ENCODE data around the gene IRGQ. TPM values are rescaled to one million over a fixed set of nuclear protein-coding genes. Genes with fewer than 3 reads are reported as not detected.

The IRGQ gene
- total and polyA plus RNA-seq, 2 donors from 2014 or later: 9.5 to 24.2 TPM

DNA sequence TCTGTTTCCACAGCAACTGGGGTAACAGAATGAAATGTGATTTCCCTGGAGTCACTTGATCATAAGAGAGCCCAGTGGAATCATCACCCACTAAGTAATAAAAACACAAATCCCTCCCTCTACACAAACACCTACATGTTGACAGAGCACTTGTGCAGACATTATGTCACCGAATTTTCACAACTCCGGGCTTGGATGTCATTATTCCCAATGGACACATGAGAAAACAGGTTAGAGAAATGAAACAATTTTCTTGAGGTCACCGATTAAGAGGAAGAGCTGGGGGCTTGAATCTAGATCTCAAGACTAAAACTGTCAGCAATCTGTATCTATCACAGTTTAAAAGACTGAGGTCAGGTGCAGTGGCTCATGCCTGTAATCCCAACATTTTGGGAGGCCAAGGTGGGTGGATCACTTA lies 23.8 kb downstream of the IRGQ start:
- Histone ChIP-seq H3K27ac (ENCODE audit: low read depth in 2 of 2, low read length in 2 of 2) (no peak overlapping the region), H3K9me3 (ENCODE audit: control insufficient read depth in 2 of 3, insufficient read depth in 1 of 3, low read length in 3 of 3) (no peaks in the 10 kb centered on the region), H3K36me3 (ENCODE audit: control insufficient read depth in 2 of 3, insufficient read depth in 3 of 3, low read length in 3 of 3) (peaks cover 0 to 6% (median 0%) of the 10 kb centered on the region in 3 donors), H3K27me3 (ENCODE audit: control insufficient read depth, insufficient read depth, low read length) (no peaks in the 10 kb centered on the region), H3K9ac (ENCODE audit: low read length in 3 of 3) (no peak overlapping the region), H3K4me1 (ENCODE audit: control insufficient read depth in 2 of 3, insufficient read depth in 2 of 3, low read depth in 1 of 3, low read length in 3 of 3) (peaks cover 0 to 8% (median 5%) of the 10 kb centered on the region in 3 donors), H3K4me3 (ENCODE audit: low read length in 3 of 3) (no peak overlapping the region)
- intact Hi-C loops (cut with DNase I): no loop called here
- no peak for FAIRE-seq
- no peak for DNase-seq
- TF ChIP-seq, protein P1, sequence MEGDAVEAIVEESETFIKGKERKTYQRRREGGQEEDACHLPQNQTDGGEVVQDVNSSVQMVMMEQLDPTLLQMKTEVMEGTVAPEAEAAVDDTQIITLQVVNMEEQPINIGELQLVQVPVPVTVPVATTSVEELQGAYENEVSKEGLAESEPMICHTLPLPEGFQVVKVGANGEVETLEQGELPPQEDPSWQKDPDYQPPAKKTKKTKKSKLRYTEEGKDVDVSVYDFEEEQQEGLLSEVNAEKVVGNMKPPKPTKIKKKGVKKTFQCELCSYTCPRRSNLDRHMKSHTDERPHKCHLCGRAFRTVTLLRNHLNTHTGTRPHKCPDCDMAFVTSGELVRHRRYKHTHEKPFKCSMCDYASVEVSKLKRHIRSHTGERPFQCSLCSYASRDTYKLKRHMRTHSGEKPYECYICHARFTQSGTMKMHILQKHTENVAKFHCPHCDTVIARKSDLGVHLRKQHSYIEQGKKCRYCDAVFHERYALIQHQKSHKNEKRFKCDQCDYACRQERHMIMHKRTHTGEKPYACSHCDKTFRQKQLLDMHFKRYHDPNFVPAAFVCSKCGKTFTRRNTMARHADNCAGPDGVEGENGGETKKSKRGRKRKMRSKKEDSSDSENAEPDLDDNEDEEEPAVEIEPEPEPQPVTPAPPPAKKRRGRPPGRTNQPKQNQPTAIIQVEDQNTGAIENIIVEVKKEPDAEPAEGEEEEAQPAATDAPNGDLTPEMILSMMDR (IDR thresholded peaks at IDR 0.05; ENCODE audit: borderline replicate concordance, extremely low read depth, insufficient read depth): no peak

DNA sequence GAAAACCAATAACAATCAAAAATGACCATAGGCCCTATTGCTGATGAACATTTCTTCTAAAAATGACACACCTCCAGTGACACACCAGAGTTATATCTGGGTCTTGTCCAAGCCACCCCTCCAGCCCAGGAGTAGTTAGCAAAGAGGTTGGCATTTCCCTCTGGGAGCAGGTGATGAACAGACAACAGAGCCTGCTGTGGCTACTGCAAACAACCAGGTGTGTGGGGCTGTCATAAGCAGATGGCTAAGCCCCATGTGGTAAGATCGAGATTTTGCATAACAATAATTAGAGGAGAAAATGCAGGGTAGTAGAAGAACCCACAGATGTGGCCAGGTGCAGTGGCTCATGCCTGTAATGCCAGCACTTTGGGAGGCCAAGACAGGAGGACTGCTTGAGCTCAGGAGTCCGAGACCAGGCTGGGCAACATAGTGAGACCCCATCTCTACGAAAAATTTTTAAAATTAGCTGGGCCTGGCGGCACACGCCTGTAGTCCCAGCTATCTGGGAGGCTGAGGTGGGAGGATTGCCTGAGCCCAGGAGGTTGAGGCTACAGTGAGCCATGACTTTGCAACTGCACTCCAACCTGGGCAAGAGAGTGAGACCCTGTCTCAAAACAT lies 25.7 kb downstream of the IRGQ start:
- peaks cover 0 to 6% (median 5%) of the 10 kb centered on the region in 3 donors for H3K4me1 ChIP-seq (ENCODE audit: control insufficient read depth in 2 of 3, insufficient read depth in 2 of 3, low read depth in 1 of 3, low read length in 3 of 3)
- H3K27ac ChIP-seq (ENCODE audit: low read depth in 2 of 2, low read length in 2 of 2): no peak overlapping the region
- no peak for DNase-seq
- no peak overlapping the region for H3K9ac ChIP-seq (ENCODE audit: low read length in 3 of 3)
- H3K9me3 ChIP-seq (ENCODE audit: control insufficient read depth in 2 of 3, insufficient read depth in 1 of 3, low read length in 3 of 3): no peaks in the 10 kb centered on the region
- no peaks in the 10 kb centered on the region for H3K27me3 ChIP-seq (ENCODE audit: control insufficient read depth, insufficient read depth, low read length)
- no peak for FAIRE-seq
- no peak overlapping the region for H3K4me3 ChIP-seq (ENCODE audit: low read length in 3 of 3)
- TF ChIP-seq, protein P1 (IDR thresholded peaks at IDR 0.05; ENCODE audit: borderline replicate concordance, extremely low read depth, insufficient read depth): no peak
- peaks cover 0 to 6% (median 0%) of the 10 kb centered on the region in 3 donors for H3K36me3 ChIP-seq (ENCODE audit: control insufficient read depth in 2 of 3, insufficient read depth in 3 of 3, low read length in 3 of 3)
- intact Hi-C loops (cut with DNase I): no loop called here

DNA sequence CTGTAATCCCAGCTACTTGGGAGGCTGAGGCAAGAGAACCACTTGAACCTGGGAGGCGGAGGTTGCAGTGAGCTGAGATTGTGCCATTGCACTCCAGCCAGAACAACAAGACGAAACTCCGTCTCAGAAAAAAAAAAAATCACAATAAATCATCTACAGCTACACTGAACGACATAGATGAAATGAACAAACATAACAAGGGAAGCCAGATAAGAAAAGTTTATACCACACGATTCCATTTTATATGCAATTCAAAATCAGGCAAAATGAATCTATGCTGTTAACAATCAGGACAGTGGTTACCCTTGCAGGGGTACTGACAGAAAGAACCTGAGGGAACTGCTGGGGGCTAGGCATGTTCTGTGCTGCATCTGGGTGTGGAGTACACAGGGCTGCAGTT lies 26.3 kb downstream of the IRGQ start:
- Histone ChIP-seq H3K9ac (ENCODE audit: low read length in 3 of 3) (no peak overlapping the region), H3K4me3 (ENCODE audit: low read length in 3 of 3) (no peak overlapping the region), H3K36me3 (ENCODE audit: control insufficient read depth in 2 of 3, insufficient read depth in 3 of 3, low read length in 3 of 3) (peaks cover 0 to 6% (median 0%) of the 10 kb centered on the region in 3 donors), H3K9me3 (ENCODE audit: control insufficient read depth in 2 of 3, insufficient read depth in 1 of 3, low read length in 3 of 3) (no peaks in the 10 kb centered on the region), H3K4me1 (ENCODE audit: control insufficient read depth in 2 of 3, insufficient read depth in 2 of 3, low read depth in 1 of 3, low read length in 3 of 3) (peaks cover 0 to 4% (median 3%) of the 10 kb centered on the region in 3 donors), H3K27me3 (ENCODE audit: control insufficient read depth, insufficient read depth, low read length) (no peaks in the 10 kb centered on the region), H3K27ac (ENCODE audit: low read depth in 2 of 2, low read length in 2 of 2) (no peak overlapping the region)
- DNase-seq: no peak
- FAIRE-seq: no peak
- intact Hi-C loops (cut with DNase I): no loop called here
- TF ChIP-seq, protein P1 (IDR thresholded peaks at IDR 0.05; ENCODE audit: borderline replicate concordance, extremely low read depth, insufficient read depth): no peak

Data from kidney (tissue), 14 donors.